Measurements from ENCODE around the gene COL9A3. TPM values are rescaled to one million over a fixed set of nuclear protein-coding genes. Genes with fewer than 3 reads are reported as not detected.

COL9A3 gene
- total and polyA plus RNA-seq, 2 of the 8 experiments (the other 6 are each of a cell fraction or from before 2014, with no cell fraction given), result 21.7 to 80.1 TPM

GRCh38 chr20:62876902-62877816, 60.3 kb downstream of the COL9A3 start:
- H4K8ac ChIP-seq (ENCODE audit: extremely low read depth, insufficient read depth, low read length), result peak overlapping the region; percentile 28; the same call in 1 of the 2 replicates
- H3K4me3 ChIP-seq (ENCODE audit: extremely low read depth in 1 of 4, insufficient read depth in 2 of 4, low read depth in 3 of 4, low read length in 4 of 4), result no peak overlapping the region
- ChIA-PET POLR2A (ENCODE audit: partially characterized antibody) (interaction anchor here (0.8 to 4.1 kb wide), 9 partner anchors 9 to 50 kb away, joined by 3 to 35 read pairs (median 7); partner anchors contain the start of gene DIDO1), CTCF (ENCODE audit: partially characterized antibody) (interaction anchor here (0.8 to 3.2 kb wide), 11 partner anchors 10 to 377 kb away, joined by 3 to 25 read pairs (median 4); no protein-coding TSS in a partner anchor)
- DNase-seq (ENCODE audit: low read depth in 1 of 2, low spot score in 2 of 2), result no peak
- no peak overlapping the region for H2BK120ac ChIP-seq (replicated peaks; ENCODE audit: low read depth, low read length)
- no peak overlapping the region for H3K4ac ChIP-seq (replicated peaks; ENCODE audit: insufficient read length, low read depth, low read length)
- no peak overlapping the region for H2AFZ ChIP-seq (ENCODE audit: low read length)
- H3K79me1 ChIP-seq (ENCODE audit: low read depth, low read length), result no peaks in the 10 kb centered on the region
- H3K36me3 ChIP-seq (ENCODE audit: control insufficient read depth in 2 of 4, insufficient read depth in 4 of 4, low read length in 3 of 4), result 0 out of 8 replicates have a peak, but pooled peaks cover 0 to 3% (median 0%) of the 10 kb centered on the region in 4 experiments
- H3K23ac ChIP-seq (ENCODE audit: insufficient read length), result no peak overlapping the region
- H3K9me3 ChIP-seq (ENCODE audit: insufficient read depth in 2 of 2, low read depth in 1 of 2, low read length in 1 of 2), result no peaks in the 10 kb centered on the region; a peak in 1 of 4 replicates
- peak overlapping the region; percentile 61; the same call in 1 of the 2 replicates for H2BK5ac ChIP-seq (ENCODE audit: low read depth, low read length)
- no peak overlapping the region for H4K5ac ChIP-seq (ENCODE audit: insufficient read length, low read depth, low read length)
- H3K4me2 ChIP-seq (ENCODE audit: insufficient read depth in 1 of 2, low read depth in 2 of 2, low read length in 2 of 2), result no peak overlapping the region
- no peak overlapping the region for H3K9ac ChIP-seq (replicated peaks in 1 of 4; ENCODE audit: extremely low read depth in 1 of 4, low read depth in 3 of 4, low read length in 3 of 4)
- no peak overlapping the region for H3K27ac ChIP-seq (ENCODE audit: low read depth, low read length)
- WGBS, 2 experiments (ENCODE audit: extremely low coverage in 1 of 2, insufficient coverage in 1 of 2, insufficient read length in 1 of 2, insufficient replicate concordance in 2 of 2, low coverage in 1 of 2, low lambda C conversion rate in 2 of 2, missing lambda C conversion rate in 1 of 2), result 93% methylated on average over 43 of the region's 48 CpGs; no CpG with 5 or more reads in 1 of the 2 experiments
- peaks cover 0 to 3% (median 0%) of the 10 kb centered on the region in 4 experiments; a peak in 3 of 7 replicates for H3K4me1 ChIP-seq (replicated peaks in 1 of 4; ENCODE audit: control insufficient read depth in 3 of 4, insufficient read depth in 4 of 4, low read length in 3 of 4)
- H4K20me1 ChIP-seq (replicated peaks in 1 of 2; ENCODE audit: control insufficient read depth in 1 of 2, insufficient read depth in 2 of 2, low read length in 2 of 2), result peaks cover 2% of the 10 kb centered on the region in 2 experiments
- no peak overlapping the region; the same call in 1 of the 2 replicates for H2BK12ac ChIP-seq (ENCODE audit: low read depth, low read length)
- no peak overlapping the region for H3K56ac ChIP-seq (replicated peaks; ENCODE audit: insufficient read length, low read depth, low read length)
- no peak overlapping the region for H4K91ac ChIP-seq (replicated peaks; ENCODE audit: insufficient read length, low read length)
- H3K14ac ChIP-seq (ENCODE audit: insufficient read length), result no peak overlapping the region
- H3K18ac ChIP-seq (ENCODE audit: extremely low read depth, low read length), result peak overlapping the region; percentile 48
- H3K23me2 ChIP-seq (ENCODE audit: low read depth, low read length), result no peaks in the 10 kb centered on the region; the same call in 1 of the 2 replicates
- TF ChIP-seq TCF12 (IDR thresholded peaks at IDR 0.05; ENCODE audit: low read depth, low read length) (no peak), SUZ12 (IDR thresholded peaks at IDR 0.05; ENCODE audit: low read length) (no peak), KDM4A (IDR thresholded peaks at IDR 0.05; ENCODE audit: low read depth, low read length, severe bottlenecking) (no peak), YY1 (IDR thresholded peaks at IDR 0.05; ENCODE audit: low read depth, low read length) (no peak), TEAD4 (IDR thresholded peaks at IDR 0.05; ENCODE audit: low read depth, low read length) (no peak), POLR2A (IDR thresholded peaks at IDR 0.05; ENCODE audit: control extremely low read depth in 1 of 2, low read depth in 2 of 2, low read length in 2 of 2) (no peak), JUN (IDR thresholded peaks at IDR 0.05; ENCODE audit: low read depth, low read length) (no peak)
- no peak for FAIRE-seq
- H3K79me2 ChIP-seq (ENCODE audit: control insufficient read depth in 1 of 2, insufficient read depth in 2 of 2, low read length in 2 of 2), result no peaks in the 10 kb centered on the region
- no peak overlapping the region for H2BK15ac ChIP-seq (ENCODE audit: low read length)
- H3K27me3 ChIP-seq (replicated peaks in 1 of 4; ENCODE audit: control insufficient read depth in 3 of 4, extremely low read depth in 1 of 4, insufficient read depth in 3 of 4, low read length in 3 of 4), result no peaks in the 10 kb centered on the region
- no peak overlapping the region for H2AK5ac ChIP-seq (ENCODE audit: low read depth, low read length)
- no peak overlapping the region for H2BK20ac ChIP-seq (ENCODE audit: low read length)

Measured in H1 (cell line).